DND-41 (cell line): ENCODE data around the gene KCNG2.

Source experiments
- EZH2 ChIP-seq: IDR thresholded peaks from 3 replicates; pipeline ENCODE4 v1.6.1; 2012; ENCODE audit warnings: borderline replicate concordance, low read depth, mild to moderate bottlenecking, moderate library complexity, low read length, inconsistent platforms; ENCODE audit not compliant: severe bottlenecking
- TF ChIP-seq, protein P1 (sequence below): IDR thresholded peaks from 2 replicates; pipeline ENCODE4 v1.5.1; 2012; ENCODE audit warnings: borderline replicate concordance, low read length, moderate library complexity, mild to moderate bottlenecking; ENCODE audit not compliant: poor library complexity, severe bottlenecking; ENCODE audit errors: extremely low read depth

DNA sequence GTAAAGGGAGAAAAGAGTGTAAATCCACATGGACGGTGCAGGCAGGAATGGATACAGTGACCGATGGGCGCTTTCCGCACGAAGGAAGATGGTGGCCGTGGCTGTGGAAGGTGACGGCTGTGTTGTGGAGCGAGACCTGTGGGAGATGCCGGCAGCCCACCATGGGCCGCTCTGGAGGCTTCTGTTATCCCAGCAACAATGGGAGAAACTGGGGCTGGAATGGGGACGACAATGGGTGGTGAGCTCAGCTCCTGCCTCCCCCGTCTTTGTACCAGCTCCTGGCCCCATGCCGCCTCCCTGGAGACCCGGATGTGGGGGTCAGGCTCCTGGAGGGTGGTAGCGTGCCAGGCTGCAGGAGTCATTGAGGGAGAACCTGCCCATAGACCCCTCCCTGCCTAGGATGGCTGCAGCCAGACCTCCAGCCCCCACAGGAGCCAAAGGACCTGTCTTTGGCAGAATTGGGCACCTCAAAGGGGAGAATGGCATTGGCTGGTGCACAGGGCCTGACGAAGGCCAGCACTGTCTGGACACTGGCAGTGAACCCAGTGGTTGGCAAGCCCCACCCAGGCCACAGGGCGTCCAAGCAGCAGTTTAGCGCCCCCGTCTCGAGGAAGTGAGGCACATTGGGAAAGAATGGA, 81.1 kb downstream of the KCNG2 start:
- TF ChIP-seq, protein P1, sequence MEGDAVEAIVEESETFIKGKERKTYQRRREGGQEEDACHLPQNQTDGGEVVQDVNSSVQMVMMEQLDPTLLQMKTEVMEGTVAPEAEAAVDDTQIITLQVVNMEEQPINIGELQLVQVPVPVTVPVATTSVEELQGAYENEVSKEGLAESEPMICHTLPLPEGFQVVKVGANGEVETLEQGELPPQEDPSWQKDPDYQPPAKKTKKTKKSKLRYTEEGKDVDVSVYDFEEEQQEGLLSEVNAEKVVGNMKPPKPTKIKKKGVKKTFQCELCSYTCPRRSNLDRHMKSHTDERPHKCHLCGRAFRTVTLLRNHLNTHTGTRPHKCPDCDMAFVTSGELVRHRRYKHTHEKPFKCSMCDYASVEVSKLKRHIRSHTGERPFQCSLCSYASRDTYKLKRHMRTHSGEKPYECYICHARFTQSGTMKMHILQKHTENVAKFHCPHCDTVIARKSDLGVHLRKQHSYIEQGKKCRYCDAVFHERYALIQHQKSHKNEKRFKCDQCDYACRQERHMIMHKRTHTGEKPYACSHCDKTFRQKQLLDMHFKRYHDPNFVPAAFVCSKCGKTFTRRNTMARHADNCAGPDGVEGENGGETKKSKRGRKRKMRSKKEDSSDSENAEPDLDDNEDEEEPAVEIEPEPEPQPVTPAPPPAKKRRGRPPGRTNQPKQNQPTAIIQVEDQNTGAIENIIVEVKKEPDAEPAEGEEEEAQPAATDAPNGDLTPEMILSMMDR, result no peak
- no peak for TF ChIP-seq EZH2
